Stimulated activated CD4-positive, alpha-beta T cell treated with anti-CD3 and anti-CD28 coated beads, Interleukin-12 subunit alpha, Interleukin-12 subunit beta, amount 100 ng/mL, for 24 hours (primary cell): ENCODE results near the gene CCDC157.
A peak's percentile ranks its signal among the peaks of the same experiment; 100 is the strongest.
"Not testable (repeated sequence)": the region's sequence is repeated elsewhere in the genome, so short reads cannot be mapped to it uniquely, and the experiment has no call there.

ENCODE experiments used
- DNase-seq, 2 experiments: peaks; one replicate each; pipeline ENCODE4 v3.0.0-alpha.2; 2020; ENCODE audit warnings: low read depth in 2 of 2

CCDC157 gene

GRCh38 chr22:30390974-30391691 lies 34.3 kb downstream of the CCDC157 start:
- peak; percentile 51 to 68 for DNase-seq

- no peak for DNase-seq
Measured at GRCh38 chr22:30392661-30393321, 36.0 kb downstream of the CCDC157 start.

- no peak for DNase-seq
Measured at GRCh38 chr22:30393322-30393680, 36.5 kb downstream of the CCDC157 start.

- no peak for DNase-seq
Measured at GRCh38 chr22:30393885-30394284, 37.1 kb downstream of the CCDC157 start.

- peak; percentile 33 to 66 for DNase-seq
Measured at GRCh38 chr22:30396871-30397655, 40.3 kb downstream of the CCDC157 start, which contains the start of gene SEC14L2. Gene SEC14L2 (plus strand): TSS chr22:30397018. CDS start chr22:30397117, 99 bp downstream.

- DNase-seq, result no peak
Measured at GRCh38 chr22:30397656-30398635, 41.1 kb downstream of the CCDC157 start.

- DNase-seq, result no peak
Measured at GRCh38 chr22:30398685-30399680, 42.2 kb downstream of the CCDC157 start.

GRCh38 chr22:30399718-30400117 lies 42.9 kb downstream of the CCDC157 start:
- DNase-seq, result no peak

- no peak for DNase-seq
Measured at GRCh38 chr22:30400159-30400558, 43.4 kb downstream of the CCDC157 start.

GRCh38 chr22:30401024-30401423 lies 44.2 kb downstream of the CCDC157 start:
- not testable (repeated sequence) for DNase-seq

- DNase-seq, result no peak
Measured at GRCh38 chr22:30402028-30402765, 45.4 kb downstream of the CCDC157 start.

GRCh38 chr22:30402766-30403104 lies 45.9 kb downstream of the CCDC157 start:
- DNase-seq, result not testable (repeated sequence)

GRCh38 chr22:30404307-30404706 lies 47.5 kb downstream of the CCDC157 start:
- no peak for DNase-seq

GRCh38 chr22:30405731-30406130 lies 48.9 kb downstream of the CCDC157 start:
- no peak for DNase-seq

- DNase-seq, result no peak
Measured at GRCh38 chr22:30406400-30406799, 49.6 kb downstream of the CCDC157 start.

GRCh38 chr22:30408388-30409102 lies 51.7 kb downstream of the CCDC157 start:
- no peak for DNase-seq

- DNase-seq, result no peak
Measured at GRCh38 chr22:30411780-30412179, 55.0 kb downstream of the CCDC157 start.

- no peak for DNase-seq
Measured at GRCh38 chr22:30413001-30413400, 56.2 kb downstream of the CCDC157 start.
